ENCODE measurements around the gene CAMTA1.

The CAMTA1 gene

GRCh38 chr1:7651203-7651602, 865.9 kb downstream of the CAMTA1 start:
- no peak for DNase-seq (ENCODE audit: low read depth)
- no peak for TF ChIP-seq CTCF (IDR thresholded peaks at IDR 0.05; ENCODE audit: control insufficient read depth, extremely low read depth, insufficient read depth)
- no peak overlapping the region for H3K4me3 ChIP-seq (ENCODE audit: low read depth, low read length)

- H3K4me3 ChIP-seq (ENCODE audit: low read depth, low read length), result no peak overlapping the region
- DNase-seq (ENCODE audit: low read depth), result no peak
- TF ChIP-seq CTCF (IDR thresholded peaks at IDR 0.05; ENCODE audit: control insufficient read depth, extremely low read depth, insufficient read depth), result no peak
Measured at GRCh38 chr1:7652061-7652460, 866.8 kb downstream of the CAMTA1 start.

GRCh38 chr1:7652515-7653098, 867.4 kb downstream of the CAMTA1 start:
- H3K4me3 ChIP-seq (ENCODE audit: low read depth, low read length), result no peak overlapping the region
- DNase-seq (ENCODE audit: low read depth), result no peak
- TF ChIP-seq CTCF (IDR thresholded peaks at IDR 0.05; ENCODE audit: control insufficient read depth, extremely low read depth, insufficient read depth), result no peak

- no peak for TF ChIP-seq CTCF (IDR thresholded peaks at IDR 0.05; ENCODE audit: control insufficient read depth, extremely low read depth, insufficient read depth)
- H3K4me3 ChIP-seq (ENCODE audit: low read depth, low read length), result no peak overlapping the region
- no peak for DNase-seq (ENCODE audit: low read depth)
Measured at GRCh38 chr1:7654725-7655124, 869.5 kb downstream of the CAMTA1 start.

- no peak for DNase-seq (ENCODE audit: low read depth)
- no peak for TF ChIP-seq CTCF (IDR thresholded peaks at IDR 0.05; ENCODE audit: control insufficient read depth, extremely low read depth, insufficient read depth)
- H3K4me3 ChIP-seq (ENCODE audit: low read depth, low read length), result no peak overlapping the region
Measured at GRCh38 chr1:7655354-7655753, 870.1 kb downstream of the CAMTA1 start.

- no peak overlapping the region for H3K4me3 ChIP-seq (ENCODE audit: low read depth, low read length)
- no peak for TF ChIP-seq CTCF (IDR thresholded peaks at IDR 0.05; ENCODE audit: control insufficient read depth, extremely low read depth, insufficient read depth)
- no peak for DNase-seq (ENCODE audit: low read depth)
Measured at GRCh38 chr1:7656557-7657215, 871.4 kb downstream of the CAMTA1 start.
